Esophagus squamous epithelium (tissue), 5 donors: Measurements from ENCODE around the gene CDC34. TPM values are rescaled to one million over a fixed set of nuclear protein-coding genes. Genes with fewer than 3 reads are reported as not detected.

ENCODE experiments used
- DNase-seq: peaks from one replicate; lab custom pipeline; 2025; lab: John Stamatoyannopoulos, UW
- H3K27ac ChIP-seq, 4 donors: fragments of 200-600 bp; sonication (generic); one replicate each; pipeline ENCODE4 v1.5.1; 2016 to 2019; ENCODE audit warnings: mild to moderate bottlenecking in 1 of 4
- H3K27me3 ChIP-seq, 4 donors: fragments of 200-600 bp; sonication (generic); 1 replicate in 3 of 4; 2 replicates in 1 of 4; pipeline versions ENCODE4 v1.5.1 to v1.6.0; 2017 to 2021; ENCODE audit warnings: antibody characterized with exemption in 1 of 4
- H3K36me3 ChIP-seq, 3 donors: fragments of 200-600 bp; sonication (generic); one replicate each; pipeline ENCODE4 v1.5.1; 2016 to 2019
- H3K4me1 ChIP-seq, 3 donors: fragments of 200-600 bp; sonication (generic); one replicate each; pipeline ENCODE4 v1.5.1; 2017 to 2019
- H3K4me3 ChIP-seq, 4 donors: fragments of 200-600 bp; sonication (generic); 1 replicate in 3 of 4; 2 replicates in 1 of 4; pipeline ENCODE4 v1.5.1; 2016 to 2019; ENCODE audit warnings: mild to moderate bottlenecking in 2 of 4, moderate library complexity in 1 of 4
- H3K9me3 ChIP-seq, 3 donors: fragments of 200-600 bp; sonication (generic); one replicate each; pipeline ENCODE4 v1.5.1; 2016 to 2019
- POLR2A ChIP-seq, 4 donors: fragments of 450-650 bp; IDR thresholded peaks; one replicate each; pipeline ENCODE4 v1.6.1; 2017; ENCODE audit warnings: antibody characterized with exemption in 4 of 4, mild to moderate bottlenecking in 4 of 4, moderate library complexity in 3 of 4
- WGBS, 2 donors: methylation state at CpG; one replicate each; pipeline ENCODE4 v1.1.5; 2018; 5-methylcytosine and 5-hydroxymethylcytosine counted together
- intact Hi-C: fragments of 100-400 bp; cut with DNase I; formaldehyde crosslinking; loops from one replicate; pipeline ENCODE4 v1.15.0; 2022
- total RNA-seq, 4 donors: library from RNA; depleted of rRNA; stranded (reverse); fragments of >200 nt; gene quantifications; one replicate each; pipeline ENCODE4 v1.1.0, GENCODE V29; 2016
- TF ChIP-seq, protein P1 (sequence below), 6 experiments: fragments of 450-650 bp in 4 of 6; fragments of 200-600 bp in 2 of 6; sonication (generic) in 2 of 6; IDR thresholded peaks; one replicate each; pipeline ENCODE4 v1.5.1; 2016 to 2019; ENCODE audit warnings: antibody characterized with exemption in 6 of 6, mild to moderate bottlenecking in 4 of 6, moderate library complexity in 4 of 6
- donor health status: DM: yes; HTN: yes; CAD: no.

The CDC34 gene
- total RNA-seq, 4 donors from 2014 or later: 33.5 to 53.5 (median 34.5) TPM

DNA sequence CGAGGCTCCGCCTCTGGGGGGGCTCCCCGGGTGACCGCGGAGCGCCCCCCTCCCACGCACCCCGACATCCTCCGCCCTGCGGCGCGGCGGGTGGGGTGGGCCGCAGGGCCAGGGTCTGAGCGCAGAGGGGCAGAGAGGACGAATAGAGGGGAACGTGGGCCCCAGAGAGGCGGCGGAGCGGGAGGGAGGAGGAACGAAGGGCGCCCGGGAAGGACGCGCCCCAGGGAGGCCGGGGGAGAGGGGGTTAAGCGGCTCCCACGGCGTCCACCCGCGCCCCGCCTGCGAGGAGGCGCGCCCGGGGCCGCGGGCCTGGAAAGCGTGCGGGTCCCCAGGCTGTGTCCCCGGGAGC lies 59.2 kb downstream of the CDC34 start:
- H3K36me3 ChIP-seq: no peaks in the 10 kb centered on the region
- DNase-seq: no peak
- intact Hi-C loops: no loop called here
- peaks cover 9 to 97% (median 21%) of the 10 kb centered on the region in 4 donors for H3K27me3 ChIP-seq
- peaks cover 14 to 36% (median 28%) of the 10 kb centered on the region in 3 donors for H3K4me1 ChIP-seq
- WGBS, 2 donors: 13 to 16% methylated on average over 20 to 24 of the region's 41 CpGs
- no peak overlapping the region for H3K27ac ChIP-seq
- H3K9me3 ChIP-seq: no peaks in the 10 kb centered on the region
- H3K4me3 ChIP-seq: peak overlapping the region in 2 of 4 donors; percentile 30 to 46
- TF ChIP-seq POLR2A (IDR thresholded peaks at IDR 0.05): no peak
- TF ChIP-seq, protein P1, sequence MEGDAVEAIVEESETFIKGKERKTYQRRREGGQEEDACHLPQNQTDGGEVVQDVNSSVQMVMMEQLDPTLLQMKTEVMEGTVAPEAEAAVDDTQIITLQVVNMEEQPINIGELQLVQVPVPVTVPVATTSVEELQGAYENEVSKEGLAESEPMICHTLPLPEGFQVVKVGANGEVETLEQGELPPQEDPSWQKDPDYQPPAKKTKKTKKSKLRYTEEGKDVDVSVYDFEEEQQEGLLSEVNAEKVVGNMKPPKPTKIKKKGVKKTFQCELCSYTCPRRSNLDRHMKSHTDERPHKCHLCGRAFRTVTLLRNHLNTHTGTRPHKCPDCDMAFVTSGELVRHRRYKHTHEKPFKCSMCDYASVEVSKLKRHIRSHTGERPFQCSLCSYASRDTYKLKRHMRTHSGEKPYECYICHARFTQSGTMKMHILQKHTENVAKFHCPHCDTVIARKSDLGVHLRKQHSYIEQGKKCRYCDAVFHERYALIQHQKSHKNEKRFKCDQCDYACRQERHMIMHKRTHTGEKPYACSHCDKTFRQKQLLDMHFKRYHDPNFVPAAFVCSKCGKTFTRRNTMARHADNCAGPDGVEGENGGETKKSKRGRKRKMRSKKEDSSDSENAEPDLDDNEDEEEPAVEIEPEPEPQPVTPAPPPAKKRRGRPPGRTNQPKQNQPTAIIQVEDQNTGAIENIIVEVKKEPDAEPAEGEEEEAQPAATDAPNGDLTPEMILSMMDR (IDR thresholded peaks at IDR 0.05): no peak

DNA sequence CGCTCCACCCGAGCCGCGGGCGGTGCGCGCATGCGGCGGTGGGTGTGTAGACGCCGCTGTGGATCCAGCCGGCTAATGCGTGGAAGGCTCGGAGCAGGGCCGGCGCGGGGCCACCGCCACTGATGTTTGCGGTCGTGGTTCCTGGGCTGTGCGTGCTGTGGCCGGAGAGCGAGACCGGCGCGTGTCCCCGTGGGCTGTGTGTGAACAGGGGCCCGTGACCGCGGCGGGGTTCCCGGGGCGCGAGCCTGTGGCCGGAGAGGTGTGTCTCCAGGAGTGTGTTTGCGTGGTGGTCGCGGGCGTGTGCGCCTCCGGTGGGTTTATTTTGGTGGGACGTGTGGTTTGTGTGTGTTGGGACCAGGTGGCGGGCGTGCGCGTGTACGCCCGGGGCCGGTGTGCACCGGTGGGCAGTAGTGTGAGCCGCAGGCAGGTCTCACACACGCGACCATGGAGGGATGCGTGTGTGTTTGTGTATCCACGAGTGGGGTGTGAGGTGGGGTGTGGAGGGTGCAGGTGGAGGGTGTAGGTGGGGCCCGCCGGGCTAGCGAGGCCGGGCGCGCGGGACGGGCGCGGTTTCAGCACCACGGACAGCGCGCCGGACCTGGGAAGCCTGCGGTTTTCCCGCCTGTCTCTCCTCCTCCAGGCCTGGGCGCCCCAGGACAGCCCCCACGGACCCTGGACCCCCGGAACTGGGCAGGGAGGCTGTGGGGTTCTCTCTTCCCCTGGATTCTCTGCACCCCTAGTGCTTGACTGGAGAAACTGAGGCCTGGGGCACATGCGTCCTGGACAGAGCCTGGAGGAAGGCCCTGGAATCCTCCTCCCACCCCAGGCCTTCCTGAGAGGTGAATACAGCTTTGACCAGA lies 59.8 kb downstream of the CDC34 start:
- H3K4me3 ChIP-seq: no peak overlapping the region
- no peak for DNase-seq
- intact Hi-C loops: no loop called here
- no peaks in the 10 kb centered on the region for H3K9me3 ChIP-seq
- TF ChIP-seq, protein P1 (IDR thresholded peaks at IDR 0.05): no peak
- no peak for TF ChIP-seq POLR2A (IDR thresholded peaks at IDR 0.05)
- H3K27me3 ChIP-seq: peaks cover 9 to 97% (median 21%) of the 10 kb centered on the region in 4 donors
- H3K27ac ChIP-seq: no peak overlapping the region
- WGBS, 2 donors: 27 to 47% methylated on average over 13 to 22 of the region's 75 CpGs
- H3K4me1 ChIP-seq: peaks cover 14 to 36% (median 28%) of the 10 kb centered on the region in 3 donors
- no peaks in the 10 kb centered on the region for H3K36me3 ChIP-seq

Other genes with a start within 250 kb of the CDC34 start
- 10 to 100 TPM; 12.1 to 82.5 (median 36.8) TPM for gene PLPP2, start 240.4 kb upstream of the CDC34 start, total RNA-seq
- gene MIER2, start 187.0 kb upstream of the CDC34 start, total RNA-seq: 10 to 100 TPM; 11.7 to 31.5 (median 14.9) TPM
- 1 to 10 TPM in 1 of 4 donors, under 1 TPM in 3; 0.15 to 1.1 (median 0.45) TPM for gene C2CD4C, start 122.6 kb upstream of the CDC34 start, total RNA-seq
- gene SHC2, start 70.7 kb upstream of the CDC34 start, total RNA-seq: 10 to 100 TPM in 1 of 4 donors, 1 to 10 TPM in 3; 1.1 to 10.2 (median 4.7) TPM
- under 1 TPM in 2 of 4 donors, not detected in 2; 0.19 to 0.40 TPM for gene MADCAM1, start 35.3 kb upstream of the CDC34 start, total RNA-seq
- gene TPGS1, start 24.3 kb upstream of the CDC34 start, total RNA-seq: 10 to 100 TPM; 29.3 to 46.7 (median 35.6) TPM
- gene GZMM, start 12.3 kb downstream of the CDC34 start, total RNA-seq: under 1 TPM in 3 of 4 donors, not detected in 1; 0.48 to 0.95 (median 0.57) TPM
- 100 to 1,000 TPM; 182 to 408 (median 289) TPM for gene BSG, start 40.8 kb downstream of the CDC34 start, total RNA-seq
- under 1 TPM in 3 of 4 donors, not detected in 1; 0.15 to 0.57 (median 0.29) TPM for gene HCN2, start 58.1 kb downstream of the CDC34 start, total RNA-seq
- 10 to 100 TPM; 23.5 to 32.3 (median 25.0) TPM for gene POLRMT, start 101.8 kb downstream of the CDC34 start, total RNA-seq
- gene FGF22, start 108.1 kb downstream of the CDC34 start, total RNA-seq: 1 to 10 TPM in 1 of 4 donors, under 1 TPM in 1, not detected in 2; 0.38 to 1.6 TPM
- gene RNF126, start 131.5 kb downstream of the CDC34 start, total RNA-seq: 100 to 1,000 TPM in 2 of 4 donors, 10 to 100 TPM in 2; 82.1 to 118 (median 98.4) TPM
- gene FSTL3, start 144.6 kb downstream of the CDC34 start, total RNA-seq: 10 to 100 TPM in 3 of 4 donors, 1 to 10 TPM in 1; 4.4 to 43.3 (median 17.7) TPM
- gene PRSS57, start 163.7 kb downstream of the CDC34 start, total RNA-seq: not detected
- gene PALM, start 177.2 kb downstream of the CDC34 start, total RNA-seq: 10 to 100 TPM in 1 of 4 donors, 1 to 10 TPM in 3; 2.6 to 19.3 (median 6.5) TPM
- gene MISP, start 219.4 kb downstream of the CDC34 start, total RNA-seq: 1 to 10 TPM in 2 of 4 donors, under 1 TPM in 1, not detected in 1; 0.11 to 1.3 (median 1.0) TPM